ENCODE results near the gene NETO2. TPM values are rescaled to one million over a fixed set of nuclear protein-coding genes. Genes with fewer than 3 reads are reported as not detected.
A peak's percentile ranks its signal among the peaks of the same experiment; 100 is the strongest.

Gene NETO2
- polyA plus RNA-seq, 1 donor from 2014 or later = 101 TPM

DNA sequence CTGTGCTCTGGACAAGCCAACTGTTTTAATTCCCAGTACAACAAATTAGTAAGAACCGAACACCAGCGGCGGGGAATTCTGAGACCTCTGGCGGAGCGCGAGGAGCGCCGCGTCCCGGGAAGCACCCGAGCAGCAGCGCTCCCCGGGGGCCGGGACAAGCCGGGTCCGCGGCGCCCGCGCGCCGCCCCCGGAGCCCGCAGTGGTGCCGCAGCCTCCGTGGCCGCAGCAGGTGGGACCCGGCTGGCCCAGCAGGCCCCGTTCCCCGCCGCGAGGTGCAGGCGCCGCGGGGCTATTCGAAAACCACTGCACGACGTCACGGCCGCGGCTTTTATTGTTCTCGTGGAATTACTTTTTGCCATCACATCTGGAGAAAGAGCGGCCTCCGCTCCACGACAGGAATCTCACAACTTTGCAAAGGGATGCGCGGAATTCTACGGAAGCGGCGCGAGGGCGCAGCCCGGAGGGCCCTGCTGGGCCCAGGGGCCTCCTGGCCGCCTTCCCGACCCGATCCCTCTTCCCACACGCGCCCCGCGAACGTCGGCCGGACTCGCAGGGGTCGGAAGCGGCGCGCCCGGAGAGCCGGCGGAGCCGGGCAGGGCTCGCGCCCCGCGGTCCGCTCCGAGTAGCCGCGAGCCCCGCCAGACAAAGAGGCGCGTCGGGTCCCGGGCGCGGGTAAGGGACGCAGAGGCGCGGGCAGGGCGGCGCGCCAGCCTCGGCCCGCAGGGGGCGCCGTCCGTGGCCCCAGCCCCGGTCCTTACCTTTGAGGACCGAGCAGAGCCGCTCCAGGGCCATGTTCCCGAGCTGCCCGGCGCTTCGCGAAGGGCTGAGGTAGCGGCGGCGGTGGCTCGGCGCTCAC lies 696 bp downstream of the NETO2 start:
- H3K9me3 ChIP-seq (ENCODE audit: low read length) = no peaks in the 10 kb centered on the region
- no peaks in the 10 kb centered on the region for H3K9me2 ChIP-seq (ENCODE audit: insufficient read depth, low read length)
- H2AFZ ChIP-seq (ENCODE audit: low read depth, low read length) = peak overlapping the region; percentile 36
- H3K9ac ChIP-seq (ENCODE audit: low read length) = peak overlapping the region; percentile 78
- no peaks in the 10 kb centered on the region for H3K36me3 ChIP-seq (ENCODE audit: insufficient read depth, low read length)
- peak overlapping the region; percentile 75 for H3K4me3 ChIP-seq (ENCODE audit: low read length)
- H3K4me2 ChIP-seq (ENCODE audit: low read length) = peak overlapping the region; percentile 93
- peak overlapping the region; percentile 69 for H3K27ac ChIP-seq (ENCODE audit: low read length)
- TF ChIP-seq POLR2AphosphoS5 (IDR thresholded peaks at IDR 0.05) = no peak
- TF ChIP-seq TAF1 (IDR thresholded peaks at IDR 0.05; ENCODE audit: low read depth) = no peak
- TF ChIP-seq, protein P1, sequence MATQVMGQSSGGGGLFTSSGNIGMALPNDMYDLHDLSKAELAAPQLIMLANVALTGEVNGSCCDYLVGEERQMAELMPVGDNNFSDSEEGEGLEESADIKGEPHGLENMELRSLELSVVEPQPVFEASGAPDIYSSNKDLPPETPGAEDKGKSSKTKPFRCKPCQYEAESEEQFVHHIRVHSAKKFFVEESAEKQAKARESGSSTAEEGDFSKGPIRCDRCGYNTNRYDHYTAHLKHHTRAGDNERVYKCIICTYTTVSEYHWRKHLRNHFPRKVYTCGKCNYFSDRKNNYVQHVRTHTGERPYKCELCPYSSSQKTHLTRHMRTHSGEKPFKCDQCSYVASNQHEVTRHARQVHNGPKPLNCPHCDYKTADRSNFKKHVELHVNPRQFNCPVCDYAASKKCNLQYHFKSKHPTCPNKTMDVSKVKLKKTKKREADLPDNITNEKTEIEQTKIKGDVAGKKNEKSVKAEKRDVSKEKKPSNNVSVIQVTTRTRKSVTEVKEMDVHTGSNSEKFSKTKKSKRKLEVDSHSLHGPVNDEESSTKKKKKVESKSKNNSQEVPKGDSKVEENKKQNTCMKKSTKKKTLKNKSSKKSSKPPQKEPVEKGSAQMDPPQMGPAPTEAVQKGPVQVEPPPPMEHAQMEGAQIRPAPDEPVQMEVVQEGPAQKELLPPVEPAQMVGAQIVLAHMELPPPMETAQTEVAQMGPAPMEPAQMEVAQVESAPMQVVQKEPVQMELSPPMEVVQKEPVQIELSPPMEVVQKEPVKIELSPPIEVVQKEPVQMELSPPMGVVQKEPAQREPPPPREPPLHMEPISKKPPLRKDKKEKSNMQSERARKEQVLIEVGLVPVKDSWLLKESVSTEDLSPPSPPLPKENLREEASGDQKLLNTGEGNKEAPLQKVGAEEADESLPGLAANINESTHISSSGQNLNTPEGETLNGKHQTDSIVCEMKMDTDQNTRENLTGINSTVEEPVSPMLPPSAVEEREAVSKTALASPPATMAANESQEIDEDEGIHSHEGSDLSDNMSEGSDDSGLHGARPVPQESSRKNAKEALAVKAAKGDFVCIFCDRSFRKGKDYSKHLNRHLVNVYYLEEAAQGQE (IDR thresholded peaks at IDR 0.05; ENCODE audit: borderline replicate concordance) = no peak
- TF ChIP-seq EP300 (conservative IDR thresholded peaks at IDR 0.05; ENCODE audit: poor library complexity, severe bottlenecking) = peak; percentile 16
- TF ChIP-seq, protein P2, sequence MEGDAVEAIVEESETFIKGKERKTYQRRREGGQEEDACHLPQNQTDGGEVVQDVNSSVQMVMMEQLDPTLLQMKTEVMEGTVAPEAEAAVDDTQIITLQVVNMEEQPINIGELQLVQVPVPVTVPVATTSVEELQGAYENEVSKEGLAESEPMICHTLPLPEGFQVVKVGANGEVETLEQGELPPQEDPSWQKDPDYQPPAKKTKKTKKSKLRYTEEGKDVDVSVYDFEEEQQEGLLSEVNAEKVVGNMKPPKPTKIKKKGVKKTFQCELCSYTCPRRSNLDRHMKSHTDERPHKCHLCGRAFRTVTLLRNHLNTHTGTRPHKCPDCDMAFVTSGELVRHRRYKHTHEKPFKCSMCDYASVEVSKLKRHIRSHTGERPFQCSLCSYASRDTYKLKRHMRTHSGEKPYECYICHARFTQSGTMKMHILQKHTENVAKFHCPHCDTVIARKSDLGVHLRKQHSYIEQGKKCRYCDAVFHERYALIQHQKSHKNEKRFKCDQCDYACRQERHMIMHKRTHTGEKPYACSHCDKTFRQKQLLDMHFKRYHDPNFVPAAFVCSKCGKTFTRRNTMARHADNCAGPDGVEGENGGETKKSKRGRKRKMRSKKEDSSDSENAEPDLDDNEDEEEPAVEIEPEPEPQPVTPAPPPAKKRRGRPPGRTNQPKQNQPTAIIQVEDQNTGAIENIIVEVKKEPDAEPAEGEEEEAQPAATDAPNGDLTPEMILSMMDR (IDR thresholded peaks at IDR 0.05; ENCODE audit: poor library complexity, severe bottlenecking) = peak; percentile 92
- TF ChIP-seq RAD21 (conservative IDR thresholded peaks at IDR 0.05) = peak; percentile 67
- TF ChIP-seq SMC3 (conservative IDR thresholded peaks at IDR 0.05; ENCODE audit: poor library complexity) = peak; percentile 83
- peak; percentile 56 for TF ChIP-seq MXI1 (conservative IDR thresholded peaks at IDR 0.05; ENCODE audit: poor library complexity, severe bottlenecking)
- no peak for TF ChIP-seq EZH2 (IDR thresholded peaks at IDR 0.05; ENCODE audit: borderline replicate concordance, insufficient read depth, low read length, poor library complexity, severe bottlenecking)
- no peaks in the 10 kb centered on the region for H3K27me3 ChIP-seq (ENCODE audit: insufficient read depth, low read depth, low read length)
- H3K79me2 ChIP-seq (replicated peaks; ENCODE audit: insufficient read depth, low read length) = peaks cover 27% of the 10 kb centered on the region
- no peaks in the 10 kb centered on the region for H4K20me1 ChIP-seq (ENCODE audit: insufficient read depth)
- no peaks in the 10 kb centered on the region for H3F3A ChIP-seq (ENCODE audit: insufficient read depth, low read length, poor library complexity, severe bottlenecking)

DNA sequence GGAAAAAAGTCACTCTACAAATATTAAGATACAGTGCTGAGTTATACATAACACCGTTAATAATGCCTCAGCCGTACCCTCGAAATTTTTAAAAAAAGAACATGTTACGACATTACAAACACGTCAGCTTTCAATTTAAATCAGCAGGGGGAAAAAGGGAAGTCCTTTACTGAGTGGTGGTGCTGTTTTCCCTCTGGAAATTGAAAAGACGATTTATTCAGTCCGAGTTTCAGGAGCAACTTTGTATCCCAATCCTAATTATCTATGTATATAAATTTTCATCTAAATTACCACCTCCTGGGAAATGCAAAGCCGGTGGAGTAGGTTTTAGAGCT lies 1.3 kb downstream of the NETO2 start:
- Histone ChIP-seq H4K20me1 (ENCODE audit: insufficient read depth) (no peaks in the 10 kb centered on the region), H3K27ac (ENCODE audit: low read length) (peak overlapping the region; percentile 69), H3K9ac (ENCODE audit: low read length) (peak overlapping the region; percentile 78), H3K36me3 (ENCODE audit: insufficient read depth, low read length) (no peaks in the 10 kb centered on the region), H3F3A (ENCODE audit: insufficient read depth, low read length, poor library complexity, severe bottlenecking) (no peaks in the 10 kb centered on the region), H3K9me3 (ENCODE audit: low read length) (no peaks in the 10 kb centered on the region), H2AFZ (ENCODE audit: low read depth, low read length) (no peak overlapping the region), H3K4me2 (ENCODE audit: low read length) (peak overlapping the region; percentile 93), H3K9me2 (ENCODE audit: insufficient read depth, low read length) (no peaks in the 10 kb centered on the region), H3K27me3 (ENCODE audit: insufficient read depth, low read depth, low read length) (no peaks in the 10 kb centered on the region), H3K79me2 (replicated peaks; ENCODE audit: insufficient read depth, low read length) (peaks cover 32% of the 10 kb centered on the region), H3K4me3 (ENCODE audit: low read length) (peak overlapping the region; percentile 75)
- TF ChIP-seq SMC3 (conservative IDR thresholded peaks at IDR 0.05; ENCODE audit: poor library complexity) = no peak
- TF ChIP-seq, protein P1 (IDR thresholded peaks at IDR 0.05; ENCODE audit: borderline replicate concordance) = no peak
- no peak for TF ChIP-seq EZH2 (IDR thresholded peaks at IDR 0.05; ENCODE audit: borderline replicate concordance, insufficient read depth, low read length, poor library complexity, severe bottlenecking)
- no peak for TF ChIP-seq EP300 (conservative IDR thresholded peaks at IDR 0.05; ENCODE audit: poor library complexity, severe bottlenecking)

Data from neural cell (in vitro differentiated cells).